GM21390 (cell line): Measurements from ENCODE around the gene RMDN2.

Experiments used
- ATAC-seq: cut with Tn5 transposase; IDR thresholded peaks from one replicate; pipeline ENCODE4 v1.9.1; 2021; ENCODE audit not compliant: unreplicated experiment

The RMDN2 gene

GRCh38 chr2:37896319-37896718 lies 28.8 kb upstream of the RMDN2 start:
- ATAC-seq: no peak

DNA sequence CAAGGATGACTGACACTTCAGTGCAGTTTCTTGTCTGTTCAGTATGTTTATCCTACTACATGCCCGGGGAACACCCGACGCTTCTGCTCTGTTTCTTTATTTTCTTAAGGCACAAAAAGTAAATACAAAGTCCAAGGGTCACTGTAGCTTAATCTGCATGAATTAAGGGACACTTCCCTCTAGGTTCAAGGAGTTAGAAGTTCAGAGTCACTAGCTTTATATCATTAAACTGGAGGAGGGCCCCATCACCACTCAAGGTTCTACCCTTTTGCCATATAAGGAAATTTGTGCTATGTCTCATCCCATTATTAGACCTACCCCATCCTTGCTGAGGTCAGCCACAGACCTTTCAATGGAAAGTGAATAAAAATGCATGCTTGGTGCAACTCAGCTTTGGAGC lies 27.6 kb upstream of the RMDN2 start:
- ATAC-seq: no peak

- ATAC-seq: no peak
Observed at GRCh38 chr2:37898448-37898847, 26.6 kb upstream of the RMDN2 start.

GRCh38 chr2:37902991-37903390 lies 22.1 kb upstream of the RMDN2 start:
- no peak for ATAC-seq

DNA sequence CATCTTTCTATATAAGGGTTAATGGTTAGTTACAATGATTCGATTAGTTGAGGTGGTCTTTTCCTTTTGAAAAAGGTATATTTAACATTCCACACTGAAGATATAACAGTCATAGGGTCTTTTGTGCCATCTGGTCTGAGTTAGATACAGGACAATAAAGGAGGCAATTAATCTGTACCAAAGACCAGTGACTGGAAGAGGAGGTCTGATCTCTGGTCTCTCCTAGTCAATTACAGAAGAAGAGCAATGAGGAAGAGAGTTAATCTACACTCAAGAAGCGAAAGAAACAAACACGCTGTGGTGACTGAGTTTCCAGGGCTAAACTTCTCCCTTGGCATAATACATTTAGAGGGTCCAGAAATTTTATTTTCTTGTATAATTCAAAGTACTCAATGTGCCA lies 20.7 kb upstream of the RMDN2 start:
- no peak for ATAC-seq

- no peak for ATAC-seq
Observed at GRCh38 chr2:37904993-37905392, 20.1 kb upstream of the RMDN2 start.

DNA sequence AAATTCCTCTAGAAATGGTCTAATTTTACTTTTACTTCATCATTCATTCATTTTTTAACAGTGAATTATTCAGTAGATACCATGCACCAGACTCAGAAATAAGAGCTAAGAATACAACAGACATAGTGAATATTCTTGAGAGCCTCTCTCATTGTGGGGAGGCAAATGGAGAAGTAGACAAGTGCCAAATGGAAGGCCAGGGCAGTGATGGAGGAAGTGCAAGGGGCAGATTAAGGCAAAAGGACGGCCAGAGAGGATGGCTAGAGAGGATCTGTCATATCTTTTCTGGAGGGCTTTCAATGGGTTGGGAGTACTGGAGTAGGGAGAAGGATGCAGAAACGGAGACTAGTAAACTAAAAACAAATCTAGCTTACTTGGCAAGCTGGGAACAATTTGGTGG lies 19.0 kb upstream of the RMDN2 start:
- no peak for ATAC-seq

- no peak for ATAC-seq
Observed at GRCh38 chr2:37907501-37908225, 17.4 kb upstream of the RMDN2 start.

DNA sequence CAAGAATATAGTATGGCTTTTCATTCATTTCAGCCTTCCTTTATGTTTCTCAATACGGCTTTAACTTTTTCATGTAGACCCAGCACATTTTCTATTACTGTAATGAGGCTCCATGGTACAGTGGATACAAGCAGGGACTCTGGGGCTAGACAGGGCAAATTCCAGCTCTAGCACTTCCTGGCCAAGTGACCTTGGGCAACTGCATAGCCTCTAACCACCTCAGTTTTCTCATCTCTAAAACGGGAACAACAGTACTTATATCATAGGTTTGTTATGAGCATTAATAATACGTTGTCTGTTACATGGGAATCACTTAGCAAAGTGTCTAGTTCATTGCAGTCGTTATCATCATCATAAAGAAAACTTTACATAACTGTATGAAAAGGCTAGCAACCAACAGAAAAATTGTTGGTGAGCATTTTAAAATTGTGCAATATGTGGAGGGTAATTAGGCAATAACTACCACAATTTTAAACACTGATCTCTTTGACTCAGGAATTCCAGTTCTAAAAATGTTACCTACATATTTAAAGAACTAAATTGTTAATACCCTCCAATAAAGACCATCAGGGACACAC lies 13.7 kb upstream of the RMDN2 start:
- no peak for ATAC-seq

GRCh38 chr2:37912056-37912455 lies 13.0 kb upstream of the RMDN2 start:
- ATAC-seq: no peak

- no peak for ATAC-seq
Observed at GRCh38 chr2:37912616-37913015, 12.5 kb upstream of the RMDN2 start.

DNA sequence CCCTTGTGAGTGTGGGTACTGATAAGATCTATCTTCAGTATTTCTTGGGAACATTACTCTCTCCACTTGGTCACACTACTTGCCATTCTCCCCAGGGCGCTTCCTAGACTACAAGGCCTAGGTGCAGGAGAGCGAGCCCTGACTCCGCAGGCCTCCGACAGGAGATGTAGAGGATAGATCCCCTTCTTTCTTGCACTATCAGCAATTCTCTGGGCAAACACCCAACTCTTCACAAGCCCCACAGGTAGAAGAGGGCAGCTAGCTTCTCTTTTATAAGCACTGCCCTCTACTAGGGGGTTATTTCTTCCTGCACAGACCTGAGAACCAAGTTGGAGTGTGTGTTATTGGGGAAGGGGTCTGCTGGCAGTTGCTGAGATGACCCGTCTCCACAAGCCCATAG lies 10.7 kb upstream of the RMDN2 start:
- ATAC-seq: no peak

GRCh38 chr2:37915773-37916172 lies 9.3 kb upstream of the RMDN2 start:
- no peak for ATAC-seq

DNA sequence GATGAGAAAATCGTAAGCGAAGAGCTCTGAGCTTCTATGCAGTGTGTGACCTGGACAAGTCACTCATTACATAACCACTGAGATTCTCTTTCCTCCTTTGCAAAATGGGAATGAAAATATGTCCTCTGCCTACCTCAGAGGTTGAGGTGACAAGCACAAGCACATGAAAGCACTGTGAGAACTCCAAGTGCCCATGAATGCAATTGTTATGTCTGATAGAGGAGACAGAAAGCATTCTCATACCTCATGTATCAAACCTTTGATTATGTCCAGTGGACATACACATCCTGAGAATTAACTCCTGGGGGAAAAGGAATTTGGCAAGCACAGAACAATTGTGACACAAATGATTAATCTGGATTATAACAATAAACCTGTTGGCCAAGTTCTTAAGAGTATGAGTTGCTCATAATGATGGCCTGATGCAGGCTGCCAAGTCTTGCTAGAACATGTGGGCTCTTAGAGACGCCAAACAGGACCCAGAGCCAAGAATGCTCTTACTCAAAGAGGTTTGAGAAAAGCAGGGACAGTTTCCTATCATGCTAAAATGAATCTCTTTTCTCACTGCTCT lies 8.5 kb upstream of the RMDN2 start:
- ATAC-seq: no peak

DNA sequence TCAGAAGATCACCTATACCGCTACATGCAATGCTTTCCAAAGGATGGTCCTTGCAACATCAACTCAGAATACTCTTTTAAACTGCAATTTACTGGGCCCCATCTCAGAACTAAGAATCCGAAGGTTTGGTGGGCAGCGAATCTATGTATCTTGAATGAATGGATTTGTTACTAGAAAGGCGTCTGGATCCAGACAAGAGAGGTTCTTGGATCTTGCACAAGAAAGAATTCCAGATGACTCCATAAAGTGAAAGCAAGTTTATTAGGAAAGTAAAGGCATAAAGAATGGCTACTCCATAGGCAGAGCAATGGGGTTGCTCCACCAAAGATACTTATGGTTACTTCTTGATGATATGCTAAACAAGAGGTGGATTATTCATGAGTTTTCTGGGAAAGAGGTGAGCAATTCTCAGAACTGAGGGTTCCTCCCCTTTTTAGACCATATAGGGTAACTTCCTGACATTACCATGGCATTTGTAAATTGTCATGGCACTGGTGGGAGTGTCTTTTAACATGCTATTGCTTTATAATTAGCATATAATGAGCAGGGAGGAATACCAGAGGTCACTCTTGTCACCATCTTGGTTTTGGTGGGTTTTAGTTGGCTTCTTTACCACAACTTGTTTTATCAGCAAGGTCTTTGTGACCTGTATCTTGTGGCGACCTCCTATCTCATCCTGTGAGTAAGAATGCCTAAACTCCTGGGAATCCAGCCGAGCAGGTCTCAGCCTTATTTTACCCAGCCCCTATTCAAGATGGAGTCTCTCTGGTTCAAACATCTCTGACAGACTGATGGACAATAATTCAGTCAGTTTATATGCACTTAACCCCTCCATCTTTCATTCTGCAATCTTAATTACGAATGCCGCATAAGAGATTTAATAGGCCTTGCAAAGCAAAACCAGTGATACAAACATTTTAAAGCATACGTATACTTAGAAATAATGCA lies 7.5 kb upstream of the RMDN2 start:
- no peak for ATAC-seq

- no peak for ATAC-seq
Observed at GRCh38 chr2:37918742-37919186, 6.3 kb upstream of the RMDN2 start.

DNA sequence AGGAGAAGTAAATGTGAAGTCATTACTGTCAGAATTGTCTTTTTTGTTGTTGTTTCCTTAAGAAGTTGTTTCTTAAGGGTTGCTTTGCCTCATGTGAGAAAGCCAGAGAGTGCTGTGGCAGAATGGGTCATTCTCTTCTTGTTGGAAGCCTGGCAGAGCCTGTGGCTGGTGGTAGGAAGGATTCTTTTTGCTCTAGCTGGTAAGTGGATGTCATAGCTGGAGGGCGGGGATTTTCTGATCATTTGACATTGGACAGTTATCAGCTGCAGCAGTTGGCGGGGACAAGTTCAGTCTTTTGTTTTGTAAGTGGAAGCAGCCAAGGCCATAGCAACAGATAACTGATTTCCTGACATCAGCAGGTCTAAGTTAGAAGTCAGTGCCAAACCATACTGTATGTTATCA lies 5.5 kb upstream of the RMDN2 start:
- no peak for ATAC-seq

DNA sequence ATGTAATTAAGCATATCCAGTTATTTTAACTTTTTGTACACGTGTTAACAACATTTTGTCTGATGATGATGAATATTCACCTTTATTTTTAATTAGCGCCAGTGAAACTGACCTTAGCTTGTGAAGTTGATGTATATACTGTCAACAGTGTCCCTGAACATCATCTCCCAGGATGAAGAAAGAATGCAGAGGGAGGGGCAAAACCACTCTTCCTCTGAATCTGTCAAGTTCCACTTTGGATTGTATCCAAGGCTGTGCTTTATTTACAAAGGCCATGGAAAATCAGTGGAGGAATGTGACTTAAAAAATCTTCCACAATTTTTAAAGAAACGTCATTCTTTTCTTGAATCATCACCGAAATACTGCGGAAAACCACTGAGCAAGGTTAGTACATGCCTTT lies 4.5 kb upstream of the RMDN2 start:
- ATAC-seq: no peak

- no peak for ATAC-seq
Observed at GRCh38 chr2:37921781-37922180, 3.3 kb upstream of the RMDN2 start.

- ATAC-seq: no peak
Observed at GRCh38 chr2:37923308-37924055, 1.6 kb upstream of the RMDN2 start.

GRCh38 chr2:37926635-37927034 lies 1.5 kb downstream of the RMDN2 start:
- ATAC-seq: no peak
